T-helper 1 cell treated with Interleukin-12 subunit alpha and Interleukin-12 subunit beta and Interleukin-4 antibody, amounts not matched to agents 30 ng/mL and 1 ng/mL, for 36 hours (primary cell): ENCODE measurements around the gene MXD4. TPM values are rescaled to one million over a fixed set of nuclear protein-coding genes. Genes with fewer than 3 reads are reported as not detected.

Experiments used
- intact Hi-C: fragments of 100-400 bp; cut with micrococcal nuclease; formaldehyde crosslinking; loops from one replicate; pipeline ENCODE4 v1.15.1; 2024
- total RNA-seq: library from RNA; stranded (reverse); gene quantifications from 2 replicates; pipeline ENCODE4 v1.2.3, GENCODE V29; 2022

The MXD4 gene
- total RNA-seq, 1 donor from 2014 or later: 25.1 TPM

DNA sequence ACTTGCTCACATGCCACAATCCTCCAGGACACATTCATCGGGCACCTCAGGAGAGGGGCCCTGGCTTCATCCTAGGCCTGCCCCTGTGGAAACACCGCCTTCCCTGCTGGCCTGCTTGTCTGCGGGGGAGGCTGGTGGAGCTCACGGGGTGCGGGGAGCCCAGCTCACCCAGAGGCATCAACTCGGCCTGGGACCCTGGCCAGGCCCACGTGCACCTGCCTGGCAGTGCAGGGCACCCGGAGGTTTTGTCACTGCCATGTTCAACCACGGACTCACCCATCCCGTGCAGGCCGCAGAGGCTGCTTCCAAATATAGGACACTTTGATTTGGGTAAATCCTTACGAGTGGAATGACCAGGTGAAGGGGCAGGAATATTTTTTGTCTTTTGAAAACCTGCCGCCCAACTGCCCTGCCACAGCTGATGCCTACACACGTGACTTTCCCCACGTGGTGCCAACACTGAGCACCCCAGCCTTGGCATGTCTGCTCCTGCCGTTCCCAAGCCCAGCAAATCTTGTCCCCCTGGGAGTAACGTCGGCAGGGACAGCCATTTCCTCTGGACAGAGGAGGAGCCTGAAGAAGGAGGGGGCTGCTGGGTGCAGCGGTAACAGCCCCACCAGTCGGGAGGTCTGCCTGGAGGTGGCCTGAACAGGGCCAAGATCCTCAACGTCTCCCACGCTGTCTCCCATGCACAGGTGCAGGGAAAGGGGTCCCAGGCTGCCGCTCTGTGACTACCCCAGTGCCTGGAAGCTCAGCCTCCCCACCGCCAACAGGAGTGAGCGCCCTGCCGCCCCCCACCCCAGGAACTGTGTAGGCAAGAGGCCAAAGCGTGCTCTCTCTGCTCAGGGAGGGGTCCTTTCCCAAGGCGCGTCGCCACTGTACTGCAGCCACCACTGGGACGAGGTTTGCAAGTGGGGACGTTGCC lies 8.5 kb downstream of the MXD4 start:
- intact Hi-C loops: no loop called here

DNA sequence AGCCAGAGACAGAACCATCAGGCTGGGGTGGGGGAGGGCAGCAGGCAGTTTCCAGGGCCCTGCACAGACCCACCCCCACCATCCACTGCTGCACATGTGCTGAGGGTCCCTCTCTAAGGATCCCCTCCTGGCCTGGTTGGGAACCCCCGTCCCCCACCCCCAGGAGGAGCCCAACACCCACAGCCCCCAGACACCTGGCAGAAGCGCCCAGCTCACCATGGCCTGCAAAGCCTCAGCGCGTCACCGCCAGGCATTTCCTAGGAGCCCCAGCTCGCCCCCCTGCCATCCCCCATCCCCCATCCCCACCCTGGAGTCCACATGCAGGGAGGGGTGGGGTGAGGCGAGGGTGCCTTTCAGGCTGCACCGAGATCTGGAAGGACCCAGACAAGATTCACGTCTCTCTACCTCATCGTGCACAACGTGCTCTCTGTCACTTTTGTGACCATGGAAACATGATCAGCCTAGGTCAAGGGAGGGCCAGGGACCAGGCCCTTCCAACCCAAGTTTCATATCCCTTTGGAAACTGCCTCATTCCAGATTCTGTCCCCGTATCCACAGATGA lies 9.3 kb downstream of the MXD4 start:
- intact Hi-C loops: no loop called here

DNA sequence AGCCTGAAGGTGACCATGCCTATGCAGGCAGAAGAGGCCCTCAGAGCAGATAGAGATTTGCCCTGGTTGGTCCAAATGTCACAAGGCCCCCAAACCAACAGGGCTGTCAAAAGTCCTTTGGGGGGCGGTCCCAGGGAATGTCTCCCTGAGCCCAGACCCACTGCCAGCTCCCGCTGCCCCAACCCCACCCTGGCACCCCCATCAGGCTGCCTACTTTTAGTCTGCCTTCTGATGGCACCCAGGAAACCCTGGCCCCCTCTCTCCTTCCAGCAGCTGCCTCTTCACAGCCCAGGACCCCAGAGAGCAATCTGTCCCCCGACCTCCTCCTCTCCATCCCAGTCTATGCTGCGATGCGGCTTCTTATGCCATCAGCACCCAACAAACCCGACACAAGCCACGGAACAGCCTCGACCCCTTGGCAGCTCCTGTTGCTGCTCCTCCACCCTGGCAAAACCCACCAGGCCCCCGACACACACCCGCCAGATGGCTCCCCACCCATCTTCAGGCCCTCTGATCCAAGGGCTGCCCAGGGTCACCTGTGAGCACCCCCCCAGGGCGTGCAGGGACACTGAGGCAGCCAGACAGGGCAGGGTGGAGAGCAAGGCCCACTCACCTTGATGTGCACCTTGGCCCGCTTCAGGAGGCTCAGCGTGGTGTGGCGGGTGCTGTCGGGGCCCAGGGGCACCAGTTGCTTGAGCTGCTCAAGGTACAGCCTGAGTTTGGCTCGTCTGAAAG lies 9.9 kb downstream of the MXD4 start:
- intact Hi-C loops: no loop called here

GRCh38 chr4:2251073-2251794 lies 10.7 kb downstream of the MXD4 start:
- intact Hi-C loops: no loop called here

DNA sequence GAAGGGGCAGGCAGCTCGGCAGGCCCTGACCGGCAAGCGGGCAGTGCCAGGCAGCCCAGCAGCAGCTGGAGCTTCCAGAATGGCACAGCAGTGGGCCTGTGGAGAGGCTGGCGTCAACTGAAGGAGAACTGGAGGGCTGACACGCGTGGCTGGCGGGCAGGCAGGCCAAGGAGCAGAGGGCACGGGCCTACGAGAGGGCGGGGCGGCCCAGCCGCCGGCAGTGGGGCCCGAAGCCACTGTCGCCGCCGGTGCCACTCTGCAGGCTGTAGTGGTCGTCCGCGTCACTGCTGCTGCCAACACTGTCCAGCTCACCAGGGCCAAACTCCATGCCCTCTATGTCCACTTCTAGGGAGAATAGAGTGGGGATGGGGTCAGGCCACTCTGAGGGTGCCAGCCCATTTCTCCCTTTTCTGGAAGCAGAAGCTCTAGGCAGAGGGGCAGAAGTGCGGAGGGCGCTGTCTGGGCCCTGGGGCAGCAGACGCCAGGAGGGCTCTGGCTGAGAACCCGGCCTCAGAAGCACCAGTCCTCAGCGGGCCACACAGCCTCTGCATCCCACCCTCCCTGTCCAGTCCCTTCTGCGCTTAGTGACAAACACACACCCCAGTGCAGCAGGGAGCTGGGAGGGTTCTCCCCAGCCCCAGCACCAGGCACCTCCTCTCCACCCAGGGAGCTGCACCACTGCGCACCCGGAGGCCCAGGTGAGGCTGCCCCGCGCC lies 11.4 kb downstream of the MXD4 start:
- intact Hi-C loops: no loop called here

- intact Hi-C loops: no loop called here
Observed at GRCh38 chr4:2249526-2250356, 12.2 kb downstream of the MXD4 start.

GRCh38 chr4:2248821-2249261 lies 13.1 kb downstream of the MXD4 start:
- intact Hi-C loops: no loop called here

DNA sequence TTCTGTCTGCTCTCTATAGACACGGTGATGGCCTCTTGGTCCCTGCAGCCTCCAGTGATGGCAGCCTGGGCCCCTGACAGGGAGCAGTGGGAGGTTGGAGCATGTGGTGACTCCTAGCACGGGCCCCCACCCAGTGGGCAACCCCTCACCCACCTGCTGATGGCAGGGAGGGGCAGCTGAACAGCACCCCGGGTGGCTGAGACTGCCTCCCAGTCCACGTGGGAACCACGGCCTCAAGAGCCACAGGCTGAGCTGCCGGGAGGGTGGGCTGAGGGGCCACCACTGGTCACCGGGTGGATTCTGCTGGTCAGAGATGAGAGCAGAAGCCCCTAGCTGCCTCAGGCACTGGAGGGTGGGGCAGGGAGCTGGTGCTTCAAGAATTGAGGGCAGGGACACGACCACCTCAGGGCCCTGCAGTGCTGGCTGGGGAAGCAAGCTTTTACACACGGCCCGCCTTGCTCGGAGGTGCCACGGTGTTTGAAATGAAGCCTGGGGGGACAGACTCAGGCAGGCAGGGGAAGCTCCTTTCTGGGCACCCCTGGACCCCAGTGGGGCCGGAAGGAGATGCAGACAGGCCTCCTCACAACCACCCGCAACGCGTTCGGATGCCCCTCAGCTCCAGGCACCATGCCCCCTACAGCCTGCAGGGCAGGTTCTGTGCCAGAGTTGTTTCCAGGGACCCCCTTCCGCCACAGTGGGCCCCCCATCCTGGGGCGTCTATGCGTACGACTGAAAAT lies 13.7 kb downstream of the MXD4 start:
- intact Hi-C loops: no loop called here

DNA sequence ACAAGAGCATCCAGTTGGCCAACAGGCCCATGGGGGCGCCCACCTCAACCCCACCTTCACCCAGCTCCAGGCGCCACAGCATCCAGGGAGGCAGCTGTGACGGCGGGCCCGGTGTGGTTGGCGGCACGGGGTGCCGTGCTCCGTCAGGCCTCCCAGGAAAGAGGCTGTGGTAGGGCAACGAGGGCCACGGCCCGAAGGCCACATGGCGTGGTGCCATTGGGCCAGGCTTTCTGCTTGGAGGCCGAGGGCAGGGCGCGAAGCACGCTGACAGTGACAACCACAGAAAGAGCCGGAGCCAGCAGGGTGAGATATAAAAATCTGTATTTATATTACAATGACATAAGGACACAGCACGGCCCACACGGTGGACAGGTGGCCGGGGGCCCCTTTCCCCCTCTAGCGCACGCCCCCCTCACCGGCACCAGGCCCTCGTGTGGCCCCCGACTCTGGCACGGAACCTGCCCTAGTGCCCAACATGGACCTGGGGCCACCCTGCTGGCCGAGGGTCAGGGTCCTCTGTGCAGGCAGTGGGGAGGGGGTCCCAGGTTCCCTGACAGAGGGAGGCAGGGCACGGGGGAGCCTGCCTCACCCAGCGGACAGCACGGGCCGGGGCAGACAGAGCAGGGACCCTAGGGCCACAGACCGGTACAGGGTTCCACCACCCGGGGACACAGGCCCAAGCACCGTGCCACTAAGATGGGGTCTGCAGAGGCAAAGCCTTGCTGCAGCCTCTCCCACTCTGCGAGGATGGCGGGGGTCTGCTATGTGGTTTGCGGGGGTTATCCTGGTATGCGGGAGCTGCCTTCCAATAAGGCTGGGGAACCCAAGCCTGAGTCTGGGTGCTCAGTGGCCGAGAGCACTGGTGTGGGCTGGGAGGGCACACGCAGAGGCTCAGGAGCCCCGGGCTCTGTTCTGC lies 14.5 kb downstream of the MXD4 start:
- intact Hi-C loops: no loop called here

GRCh38 chr4:2246384-2247127 lies 15.4 kb downstream of the MXD4 start:
- intact Hi-C loops: no loop called here

DNA sequence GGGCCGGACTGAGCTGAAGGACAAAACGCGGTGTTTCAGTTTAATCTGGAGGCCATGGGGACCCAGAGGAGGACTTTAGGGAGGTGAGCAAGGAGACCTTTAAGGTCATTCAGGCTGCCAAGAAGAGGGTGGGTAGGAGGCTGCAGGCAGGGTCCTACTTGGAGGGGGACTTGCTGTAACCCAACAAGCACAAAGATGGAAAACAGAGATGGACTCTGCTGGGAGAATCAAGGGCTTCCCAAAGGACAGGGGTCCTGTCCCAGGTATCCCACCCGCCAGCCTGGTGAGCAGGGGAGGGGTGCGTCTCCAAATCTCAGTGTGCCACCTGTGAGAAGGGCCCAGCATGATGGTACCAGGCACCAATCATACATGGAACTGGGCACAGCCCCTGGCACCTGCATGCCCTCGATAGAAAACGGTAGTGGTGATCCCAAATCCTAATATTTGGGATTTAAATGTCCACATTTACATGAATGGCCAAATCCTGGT lies 16.1 kb downstream of the MXD4 start:
- intact Hi-C loops: no loop called here

- intact Hi-C loops: no loop called here
Observed at GRCh38 chr4:2245057-2245786, 16.7 kb downstream of the MXD4 start.

- intact Hi-C loops: loop anchor here (2.0 to 5.0 kb wide), 7 partner anchors 71 to 1288 kb away; partner anchors contain the start of genes ADD1, HTT, HTT-AS and LRPAP1
Observed at GRCh38 chr4:2243681-2244380, 18.1 kb downstream of the MXD4 start.

GRCh38 chr4:2241410-2242353 lies 20.2 kb downstream of the MXD4 start, which contains the start of the genes HAUS3 and POLN:
Gene HAUS3 (minus strand): TSS chr4:2242121. CDS start chr4:2240946, 1,175 bp downstream.
Gene POLN (minus strand): TSS chr4:2242121. CDS start chr4:2229231, 12,890 bp downstream.
- intact Hi-C loops: loop anchor here (1.0 to 5.0 kb wide), 22 partner anchors 21 to 1291 kb away; partner anchors contain the start of genes ADD1, CFAP99, FAM193A and HTT
